K562 (cell line): ENCODE results near the gene ZSCAN21. TPM values are rescaled to one million over a fixed set of nuclear protein-coding genes. Genes with fewer than 3 reads are reported as not detected.

Experiments used
- CHCHD3 ChIP-seq: fragments of 250-450 bp; sonication (Bioruptor Pico); IDR thresholded peaks from 2 replicates; pipeline ENCODE4 v2.1.2; 2022; ENCODE audit warnings: mild to moderate bottlenecking
- DNMT1 ChIP-seq: fragments of 450-650 bp; IDR thresholded peaks from 2 replicates; pipeline ENCODE4 v1.6.1; 2016; ENCODE audit warnings: antibody characterized with exemption, mild to moderate bottlenecking
- ESRRA ChIP-seq: fragments of 450-650 bp; IDR thresholded peaks from 2 replicates; pipeline ENCODE4 v1.6.1; 2014; ENCODE audit warnings: low read depth, mild to moderate bottlenecking, moderate library complexity, borderline replicate concordance
- HBP1 ChIP-seq: fragments of 450-650 bp; formaldehyde crosslinking; IDR thresholded peaks from 2 replicates; pipeline ENCODE4 v1.4.0; 2022; ENCODE audit warnings: missing genetic modification characterization
- HINFP ChIP-seq: fragments of 450-650 bp; conservative IDR thresholded peaks from 2 replicates; pipeline ENCODE4 v1.6.1; 2016; ENCODE audit warnings: missing genetic modification characterization, low read depth, mild to moderate bottlenecking, control low read depth, missing compliant biosample characterization
- MAFG ChIP-seq: fragments of 450-650 bp; conservative IDR thresholded peaks from 2 replicates; pipeline ENCODE4 v1.6.1; 2016; ENCODE audit warnings: missing genetic modification characterization, missing compliant biosample characterization
- MEIS2 ChIP-seq: fragments of 450-650 bp; IDR thresholded peaks from 2 replicates; pipeline ENCODE4 v1.6.1; 2014; ENCODE audit warnings: mild to moderate bottlenecking; ENCODE audit not compliant: partially characterized antibody
- NR3C1 ChIP-seq: sonication (generic); formaldehyde crosslinking; IDR thresholded peaks from 2 replicates; pipeline ENCODE4 v1.8.1; 2022; ENCODE audit warnings: missing genetic modification reagents
- PTBP1 ChIP-seq: fragments of 200-400 bp; formaldehyde crosslinking; IDR thresholded peaks from 2 replicates; pipeline ENCODE4 v1.6.1; 2017; ENCODE audit warnings: low read depth, low read length
- RBM25 ChIP-seq: fragments of 200-400 bp; formaldehyde crosslinking; IDR thresholded peaks from 2 replicates; pipeline ENCODE4 v1.6.1; 2018; ENCODE audit warnings: low read length, low read depth, moderate library complexity; ENCODE audit not compliant: severe bottlenecking
- ZBTB40 ChIP-seq, 2 experiments: fragments of 450-650 bp in 1 of 2; sonication (generic) in 1 of 2; formaldehyde crosslinking in 1 of 2; IDR thresholded peaks; 2 replicates each; pipeline versions ENCODE4 v1.7.1 to v1.9.0; 2016 to 2022; ENCODE audit warnings: inconsistent platforms in 1 of 2, mild to moderate bottlenecking in 1 of 2, missing genetic modification reagents in 1 of 2
- ZBTB9 ChIP-seq: fragments of 450-650 bp; formaldehyde crosslinking; IDR thresholded peaks from 2 replicates; pipeline ENCODE4 v1.4.0; 2020; ENCODE audit warnings: mild to moderate bottlenecking, moderate library complexity
- ZNF589 ChIP-seq: fragments of 200-800 bp; sonication (Bioruptor generic); IDR thresholded peaks from 2 replicates; pipeline ENCODE4 v1.6.1; 2016; ENCODE audit warnings: low read depth, missing genetic modification characterization, missing compliant biosample characterization
- ZNF699 ChIP-seq: fragments of 250-450 bp; sonication (Bioruptor Pico); IDR thresholded peaks from 2 replicates; pipeline ENCODE4 v1.8.0; 2021; ENCODE audit warnings: mild to moderate bottlenecking, moderate library complexity; ENCODE audit not compliant: insufficient replicate concordance
- polyA plus RNA-seq, 8 experiments: library from polyadenylated mRNA; depleted of rRNA in 4 of 8; stranded (reverse) in 5 of 8; unstranded in 3 of 8; fragments of >200 nt; fragmentation: Nextera tagmentation in 2 of 8; fragmentation: Illumina TruSeq in 1 of 8; extraction: Ambion mirVana in 2 of 8; extraction: Trizol in 1 of 8; gene quantifications; 2 replicates each; pipeline versions ENCODE4 v1.2.1 to v1.2.3, GENCODE V29; 2011 to 2014; ENCODE audit warnings: inconsistent platforms in 1 of 8, missing spikeins in 1 of 8
- total RNA-seq, 7 experiments: library from RNA; depleted of rRNA in 6 of 7; stranded (reverse); fragments of >200 nt in 6 of 7; fragmentation: Illumina TruSeq in 2 of 7; extraction: Trizol in 2 of 7; gene quantifications; 2 replicates each; pipeline versions ENCODE4 v1.2.1 to v1.2.3, GENCODE V29; 2011 to 2021; ENCODE audit warnings: low replicate concordance in 1 of 7

ZSCAN21 gene
- total and polyA plus RNA-seq, 9 of the 15 experiments (the other 6 are each of a cell fraction or from before 2014, with no cell fraction given): 5.9 to 15.5 (median 13.2) TPM

- TF ChIP-seq HINFP (tag) (no peak), MAFG (tag) (peak; percentile 99), MEIS2 (peak; percentile 72), ZNF699 (CRISPR knock-in tag) (no peak), CHCHD3 (CRISPR knock-in tag) (no peak), HBP1 (no peak), ZBTB9 (CRISPR knock-in tag) (no peak), RBM25 (no peak), ESRRA (peak; percentile 91; the same call in 1 of the 2 replicates), NR3C1 (CRISPR knock-in tag) (no peak; the same call in 1 of the 2 replicates), ZBTB40 (IDR thresholded peaks at IDR 0.05) (peak; percentile 99), ZBTB40 (CRISPR knock-in tag; IDR thresholded peaks at IDR 0.05) (no peak), ZNF589 (CRISPR knock-in tag) (peak; percentile 26), DNMT1 (0 out of 2 replicates have a peak, but pooled peaks have one; percentile 45), PTBP1 (no peak; the same call in 1 of the 2 replicates)
These were observed 32.0 kb downstream of the ZSCAN21 start, which contains the start of gene ZNF3 (continued) for GRCh38 chr7:100081535-100082102.
